Right atrium auricular region (tissue), 2 donors: ENCODE data around the gene NMRK2. TPM values are rescaled to one million over a fixed set of nuclear protein-coding genes. Genes with fewer than 3 reads are reported as not detected.

ENCODE experiments used
- DNase-seq: peaks from one replicate; pipeline ENCODE4 v3.0.0-alpha.2; 2019; ENCODE audit warnings: low spot score
- H3K27ac ChIP-seq, 2 donors: fragments of 200-600 bp; sonication (generic); 1 replicate in 1 of 2; 2 replicates in 1 of 2; pipeline ENCODE4 v1.5.1; 2016 to 2019
- H3K27me3 ChIP-seq, 2 donors: fragments of 200-600 bp; sonication (generic); one replicate each; pipeline versions ENCODE4 v1.5.1 to v1.6.0; 2017 to 2019
- H3K36me3 ChIP-seq: fragments of 200-600 bp; sonication (generic); one replicate; pipeline ENCODE4 v1.5.1; 2016
- H3K4me1 ChIP-seq, 2 donors: fragments of 200-600 bp; sonication (generic); one replicate each; pipeline versions ENCODE4 v1.5.1 to v1.6.0; 2017 to 2019
- H3K4me3 ChIP-seq, 2 donors: fragments of 200-600 bp; sonication (generic); 1 replicate in 1 of 2; 2 replicates in 1 of 2; pipeline ENCODE4 v1.5.1; 2017 to 2019; ENCODE audit warnings: mild to moderate bottlenecking in 1 of 2, moderate library complexity in 1 of 2
- H3K9me3 ChIP-seq, 2 donors: fragments of 200-600 bp; sonication (generic); one replicate each; pipeline ENCODE4 v1.5.1; 2019
- total RNA-seq, 2 donors: library from RNA; depleted of rRNA; stranded (reverse); fragments of >200 nt; gene quantifications; one replicate each; pipeline ENCODE4 v1.1.0, GENCODE V29; 2016
- TF ChIP-seq, protein P1 (sequence below), 2 donors: fragments of 200-600 bp; sonication (generic); IDR thresholded peaks; one replicate each; pipeline ENCODE4 v1.5.1; 2019; ENCODE audit warnings: antibody characterized with exemption in 2 of 2

Gene NMRK2
- total RNA-seq, 2 donors from 2014 or later = 1,342 to 2,195 TPM

DNA sequence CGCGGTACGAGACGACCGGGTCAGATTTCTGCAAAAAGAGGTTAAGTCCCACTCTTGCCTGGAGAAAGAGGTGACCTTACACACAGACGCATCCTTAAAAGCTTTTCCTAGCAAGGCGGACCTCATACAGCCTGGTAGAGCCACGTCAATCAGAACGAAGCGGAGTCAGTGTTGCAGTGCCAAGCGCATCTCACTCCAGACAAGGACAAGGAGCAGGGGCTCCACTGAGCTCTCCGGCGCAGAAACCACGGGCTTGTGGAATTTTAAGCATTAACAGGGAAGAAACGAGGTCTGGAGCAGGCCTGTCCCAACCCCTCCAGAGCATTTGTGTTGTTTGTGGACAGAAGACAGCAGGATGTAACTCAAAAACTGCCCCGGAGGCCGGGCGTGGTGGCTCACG is 45.3 kb downstream of the NMRK2 start:
- Histone ChIP-seq H3K36me3 (peaks cover 83% of the 10 kb centered on the region), H3K4me3 (no peak overlapping the region), H3K9me3 (no peaks in the 10 kb centered on the region), H3K27me3 (no peaks in the 10 kb centered on the region), H3K27ac (no peak overlapping the region), H3K4me1 (peaks cover 0 to 8% of the 10 kb centered on the region in 2 donors)
- no peak for DNase-seq
- TF ChIP-seq, protein P1, sequence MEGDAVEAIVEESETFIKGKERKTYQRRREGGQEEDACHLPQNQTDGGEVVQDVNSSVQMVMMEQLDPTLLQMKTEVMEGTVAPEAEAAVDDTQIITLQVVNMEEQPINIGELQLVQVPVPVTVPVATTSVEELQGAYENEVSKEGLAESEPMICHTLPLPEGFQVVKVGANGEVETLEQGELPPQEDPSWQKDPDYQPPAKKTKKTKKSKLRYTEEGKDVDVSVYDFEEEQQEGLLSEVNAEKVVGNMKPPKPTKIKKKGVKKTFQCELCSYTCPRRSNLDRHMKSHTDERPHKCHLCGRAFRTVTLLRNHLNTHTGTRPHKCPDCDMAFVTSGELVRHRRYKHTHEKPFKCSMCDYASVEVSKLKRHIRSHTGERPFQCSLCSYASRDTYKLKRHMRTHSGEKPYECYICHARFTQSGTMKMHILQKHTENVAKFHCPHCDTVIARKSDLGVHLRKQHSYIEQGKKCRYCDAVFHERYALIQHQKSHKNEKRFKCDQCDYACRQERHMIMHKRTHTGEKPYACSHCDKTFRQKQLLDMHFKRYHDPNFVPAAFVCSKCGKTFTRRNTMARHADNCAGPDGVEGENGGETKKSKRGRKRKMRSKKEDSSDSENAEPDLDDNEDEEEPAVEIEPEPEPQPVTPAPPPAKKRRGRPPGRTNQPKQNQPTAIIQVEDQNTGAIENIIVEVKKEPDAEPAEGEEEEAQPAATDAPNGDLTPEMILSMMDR (IDR thresholded peaks at IDR 0.05) = no peak

DNA sequence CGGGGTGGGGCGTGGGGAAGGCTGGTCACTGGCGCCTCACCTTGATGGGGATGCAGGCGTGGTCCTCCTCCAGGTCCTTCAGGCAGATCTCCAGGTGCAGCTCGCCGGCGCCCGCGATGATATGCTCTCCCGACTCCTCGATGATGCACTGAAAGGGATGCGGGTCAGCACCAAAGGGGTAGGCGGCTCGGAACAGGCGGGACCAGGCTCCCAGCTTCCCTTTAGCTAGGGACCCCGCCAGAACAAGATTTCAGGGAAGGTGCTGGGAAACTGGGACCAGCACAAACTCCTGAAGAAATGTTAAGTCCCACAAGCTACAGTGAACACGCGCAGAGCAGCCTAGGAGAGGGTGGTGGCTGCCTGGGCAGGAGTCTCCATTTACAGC is 46.4 kb downstream of the NMRK2 start:
- Histone ChIP-seq H3K36me3 (peaks cover 94% of the 10 kb centered on the region), H3K4me3 (no peak overlapping the region), H3K9me3 (no peaks in the 10 kb centered on the region), H3K27ac (no peak overlapping the region), H3K27me3 (no peaks in the 10 kb centered on the region), H3K4me1 (peaks cover 0 to 19% of the 10 kb centered on the region in 2 donors)
- TF ChIP-seq, protein P1 (IDR thresholded peaks at IDR 0.05) = no peak
- no peak for DNase-seq

DNA sequence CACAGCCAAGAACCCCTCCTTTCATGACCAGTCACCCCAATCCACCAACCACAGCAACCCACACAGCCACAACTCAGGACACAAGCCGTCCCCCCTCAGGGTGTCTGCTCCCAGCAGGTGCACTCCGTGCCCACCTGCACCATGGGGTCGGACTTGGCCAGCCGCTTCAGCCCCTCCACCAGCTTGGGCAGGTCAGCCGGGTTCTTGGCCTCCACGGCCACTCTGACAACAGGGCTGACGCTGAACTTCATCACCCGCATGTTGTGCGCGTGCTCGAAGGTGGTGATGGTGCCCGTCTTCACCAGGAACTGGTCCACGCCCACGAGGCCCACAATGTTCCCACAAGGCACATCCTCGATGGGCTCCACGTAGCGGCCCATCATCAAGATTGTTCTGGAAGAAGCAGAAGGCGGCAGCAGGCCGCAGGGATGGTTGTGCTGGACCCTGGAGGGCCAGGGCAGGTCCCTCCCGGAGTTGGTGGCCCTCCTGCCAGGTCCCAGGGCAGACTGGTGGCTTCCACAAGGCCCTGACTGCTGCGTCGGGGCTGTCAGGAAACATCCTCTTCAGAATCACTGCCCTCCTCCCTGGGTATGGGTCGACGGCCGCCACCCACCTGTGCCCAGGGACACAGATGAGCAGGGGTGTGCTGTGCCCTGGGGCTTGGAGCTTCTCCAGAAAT is 46.9 kb downstream of the NMRK2 start:
- Histone ChIP-seq H3K4me1 (peaks cover 0 to 21% of the 10 kb centered on the region in 2 donors), H3K27me3 (no peaks in the 10 kb centered on the region), H3K27ac (no peak overlapping the region), H3K36me3 (peaks cover 98% of the 10 kb centered on the region), H3K4me3 (no peak overlapping the region), H3K9me3 (no peaks in the 10 kb centered on the region)
- DNase-seq = no peak
- TF ChIP-seq, protein P1 (IDR thresholded peaks at IDR 0.05) = no peak

DNA sequence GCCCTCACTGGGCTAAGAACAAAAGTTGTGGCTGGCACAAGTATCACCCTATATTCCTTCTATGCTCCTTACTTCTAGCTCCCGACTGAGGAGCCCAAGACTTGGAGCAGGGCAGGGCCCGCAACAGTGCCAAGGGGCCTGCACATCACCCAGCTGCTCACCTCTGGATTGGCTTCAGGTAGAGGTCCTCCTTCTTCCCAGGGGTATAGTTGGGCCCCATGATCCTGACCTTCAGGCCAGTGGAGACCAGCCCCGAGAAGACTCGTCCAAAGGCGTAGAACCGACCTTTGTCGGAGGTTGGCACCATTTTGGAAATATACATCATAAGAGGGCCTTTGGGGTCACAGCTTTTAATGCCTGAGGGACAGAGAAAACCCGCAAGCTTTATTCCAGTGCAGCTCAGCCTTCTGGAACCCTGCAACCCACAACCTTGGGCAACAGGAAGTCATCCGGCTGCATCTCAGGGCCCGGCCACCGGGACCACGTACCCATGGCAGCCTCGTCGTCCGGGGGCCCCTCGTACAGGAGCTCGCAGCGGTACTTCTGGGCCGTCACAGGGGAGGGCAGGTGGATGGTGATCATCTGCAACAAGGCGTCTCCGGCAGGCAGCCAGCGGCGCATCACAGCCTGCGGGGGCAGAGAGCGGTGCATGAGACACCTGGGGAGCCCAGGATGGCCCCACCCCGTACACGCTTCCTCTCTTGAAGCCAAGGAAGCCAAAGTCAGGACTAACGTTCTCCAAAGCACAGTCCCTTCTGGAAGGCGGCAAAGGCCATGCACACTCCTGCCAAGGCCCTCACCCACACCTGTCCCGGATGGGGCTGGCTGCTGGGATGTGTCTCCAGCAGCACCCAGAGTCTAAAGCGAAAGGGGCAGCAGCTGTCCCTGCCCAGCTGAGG is 47.7 kb downstream of the NMRK2 start:
- peaks cover 0 to 23% of the 10 kb centered on the region in 2 donors for H3K4me1 ChIP-seq
- no peaks in the 10 kb centered on the region for H3K9me3 ChIP-seq
- peaks cover 91% of the 10 kb centered on the region for H3K36me3 ChIP-seq
- DNase-seq = no peak
- H3K27ac ChIP-seq = no peak overlapping the region
- TF ChIP-seq, protein P1 (IDR thresholded peaks at IDR 0.05) = no peak
- no peaks in the 10 kb centered on the region for H3K27me3 ChIP-seq
- no peak overlapping the region for H3K4me3 ChIP-seq

DNA sequence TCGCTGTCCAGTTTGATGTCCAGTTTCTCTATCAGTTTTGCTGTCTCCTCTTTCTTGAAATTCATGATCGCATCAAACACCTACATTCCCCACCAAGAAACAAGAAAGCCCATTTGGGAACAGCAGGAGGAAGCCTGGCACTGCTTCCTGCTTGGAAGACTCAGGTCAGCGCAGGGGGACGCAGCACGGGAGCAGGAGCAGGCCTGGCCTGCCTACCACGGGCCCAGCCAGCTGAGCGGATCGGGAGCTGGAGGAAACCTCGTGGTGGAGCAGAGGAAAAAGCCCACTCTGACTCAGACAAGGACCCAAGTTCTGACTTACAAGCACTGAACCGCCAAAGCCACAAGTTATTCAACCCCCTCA is 48.5 kb downstream of the NMRK2 start:
- no peak overlapping the region for H3K27ac ChIP-seq
- DNase-seq = no peak

More for the DNA sequence above, 48.5 kb downstream of the NMRK2 start:
- H3K27me3 ChIP-seq = no peaks in the 10 kb centered on the region
- H3K9me3 ChIP-seq = no peaks in the 10 kb centered on the region
- H3K36me3 ChIP-seq = peaks cover 84% of the 10 kb centered on the region
- H3K4me3 ChIP-seq = no peak overlapping the region
- TF ChIP-seq, protein P1 (IDR thresholded peaks at IDR 0.05) = no peak
- H3K4me1 ChIP-seq = peaks cover 0 to 30% of the 10 kb centered on the region in 2 donors
